WTC11 (cell line): Measurements from ENCODE around the gene SLC49A3.

ENCODE experiments used
- NR3C1 ChIP-seq: sonication (generic); formaldehyde crosslinking; conservative IDR thresholded peaks from 2 replicates; pipeline ENCODE4 v1.8.1; 2023; ENCODE audit warnings: low read depth, mild to moderate bottlenecking, missing genetic modification reagents
- TCF7 ChIP-seq: sonication (generic); formaldehyde crosslinking; IDR thresholded peaks from 2 replicates; pipeline ENCODE4 v1.8.0; 2022; ENCODE audit warnings: mild to moderate bottlenecking, low read depth, missing genetic modification reagents, moderate library complexity
- TF ChIP-seq, protein P1 (sequence below): fragments of 200-600 bp; IDR thresholded peaks from 2 replicates; pipeline ENCODE4 v1.8.0; 2022; ENCODE audit warnings: antibody characterized with exemption

DNA sequence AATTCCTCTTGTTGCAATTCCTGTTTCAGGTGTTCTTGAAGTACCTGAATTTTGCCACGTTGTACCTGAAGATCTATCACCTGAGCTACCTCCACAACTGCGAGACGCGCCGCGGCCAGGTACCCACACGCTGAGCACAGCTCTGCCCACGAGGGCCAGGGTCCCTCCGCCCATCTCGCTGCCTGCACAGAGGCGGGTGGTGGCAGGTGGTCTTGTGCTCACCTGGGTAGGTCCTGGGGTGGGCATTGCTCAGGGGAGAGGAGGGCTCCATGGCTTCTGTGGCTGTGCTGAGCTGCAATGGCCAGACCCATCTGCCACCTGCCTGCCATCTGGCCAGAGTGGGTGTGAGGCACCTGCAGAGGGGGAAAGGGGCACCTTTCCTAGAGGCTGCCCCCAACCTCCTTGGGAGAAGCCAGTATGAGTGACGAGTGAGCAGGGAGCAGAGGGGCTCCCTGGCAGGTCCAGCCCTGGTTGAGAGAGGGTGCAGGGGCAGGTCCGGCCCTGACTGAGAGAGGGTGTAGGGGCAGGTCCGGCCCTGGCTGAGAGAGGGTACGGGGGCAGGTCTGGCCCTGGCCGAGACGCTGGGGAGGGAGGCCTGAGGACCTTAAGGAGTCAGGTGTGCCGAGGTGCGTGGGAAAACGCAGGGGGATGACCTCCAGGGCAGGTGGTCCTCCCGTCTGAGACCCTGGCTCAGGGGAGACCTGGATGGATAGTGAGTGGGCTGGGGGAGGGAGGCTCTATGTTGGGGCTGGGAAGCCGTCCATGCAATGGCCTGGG, 52.9 kb downstream of the SLC49A3 start:
- TF ChIP-seq TCF7 (CRISPR knock-in tag) (no peak), NR3C1 (CRISPR knock-in tag) (no peak)
- TF ChIP-seq, protein P1, sequence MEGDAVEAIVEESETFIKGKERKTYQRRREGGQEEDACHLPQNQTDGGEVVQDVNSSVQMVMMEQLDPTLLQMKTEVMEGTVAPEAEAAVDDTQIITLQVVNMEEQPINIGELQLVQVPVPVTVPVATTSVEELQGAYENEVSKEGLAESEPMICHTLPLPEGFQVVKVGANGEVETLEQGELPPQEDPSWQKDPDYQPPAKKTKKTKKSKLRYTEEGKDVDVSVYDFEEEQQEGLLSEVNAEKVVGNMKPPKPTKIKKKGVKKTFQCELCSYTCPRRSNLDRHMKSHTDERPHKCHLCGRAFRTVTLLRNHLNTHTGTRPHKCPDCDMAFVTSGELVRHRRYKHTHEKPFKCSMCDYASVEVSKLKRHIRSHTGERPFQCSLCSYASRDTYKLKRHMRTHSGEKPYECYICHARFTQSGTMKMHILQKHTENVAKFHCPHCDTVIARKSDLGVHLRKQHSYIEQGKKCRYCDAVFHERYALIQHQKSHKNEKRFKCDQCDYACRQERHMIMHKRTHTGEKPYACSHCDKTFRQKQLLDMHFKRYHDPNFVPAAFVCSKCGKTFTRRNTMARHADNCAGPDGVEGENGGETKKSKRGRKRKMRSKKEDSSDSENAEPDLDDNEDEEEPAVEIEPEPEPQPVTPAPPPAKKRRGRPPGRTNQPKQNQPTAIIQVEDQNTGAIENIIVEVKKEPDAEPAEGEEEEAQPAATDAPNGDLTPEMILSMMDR, result no peak
